AG04450 (cell line): ENCODE measurements around the gene ICAM4. TPM values are rescaled to one million over a fixed set of nuclear protein-coding genes. Genes with fewer than 3 reads are reported as not detected.

Experiments
- CTCF ChIA-PET: fragments of 300-600, 350-600 bp; formaldehyde crosslinking; extraction: SDS; loops from one replicate; lab custom pipeline; 2022; ENCODE audit warnings: antibody characterized with exemption, inconsistent platforms; lab: Charles Lee
- POLR2A ChIA-PET: fragments of 350-600 bp; formaldehyde crosslinking; extraction: SDS; loops from one replicate; lab custom pipeline; 2021; ENCODE audit warnings: antibody characterized with exemption, inconsistent platforms; lab: Yijun Ruan, JAX
- DNase-seq: peaks from one replicate; pipeline ENCODE4 v3.0.0-alpha.2; 2011; ENCODE audit warnings: low read depth, low spot score
- H3K27ac ChIP-seq: one replicate; pipeline ENCODE4 v1.5.1; 2012; ENCODE audit warnings: low read depth, low read length, control low read depth
- H3K27me3 ChIP-seq: one replicate; pipeline ENCODE4 v1.6.0; 2012; ENCODE audit warnings: low read length; ENCODE audit not compliant: control insufficient read depth, insufficient read depth
- H3K4me3 ChIP-seq: 2 replicates; pipeline ENCODE4 v1.5.1; 2011; ENCODE audit warnings: mild to moderate bottlenecking, low read depth, low read length, control low read depth
- H3K9me3 ChIP-seq: 2 replicates; pipeline ENCODE4 v1.5.1; 2012; ENCODE audit warnings: low read length; ENCODE audit not compliant: control insufficient read depth, insufficient read depth
- CTCF ChIP-seq: IDR thresholded peaks from 2 replicates; pipeline ENCODE4 v1.5.1; 2011; ENCODE audit warnings: low read depth, low read length, control low read depth, inconsistent platforms
- polyA plus RNA-seq: library from polyadenylated mRNA; depleted of rRNA; stranded (reverse); fragments of >200 nt; gene quantifications from 2 replicates; pipeline ENCODE4 v1.2.3, GENCODE V29; 2011

The ICAM4 gene
- polyA plus RNA-seq, 1 experiment, result 2.5 TPM

- no peaks in the 10 kb centered on the region for H3K27me3 ChIP-seq
- no peak overlapping the region for H3K27ac ChIP-seq
- DNase-seq, result no peak
- ChIA-PET CTCF (interaction anchor here (1.2 kb wide), 1 partner anchor 73 kb away, joined by 8 read pairs; no protein-coding TSS in a partner anchor), POLR2A (interaction anchor here (0.8 to 1.7 kb wide), 4 partner anchors 13 to 48 kb away, joined by 3 to 9 read pairs (median 4); partner anchors contain the start of gene RAVER1)
- TF ChIP-seq CTCF, result no peak
- no peak overlapping the region for H3K4me3 ChIP-seq
- H3K9me3 ChIP-seq, result no peaks in the 10 kb centered on the region; the same call in 1 of the 2 replicates
These were observed 30.5 kb downstream of the ICAM4 start for GRCh38 chr19:10317045-10317856.

GRCh38 chr19:10317857-10318462, 31.2 kb downstream of the ICAM4 start:
- Histone ChIP-seq H3K4me3 (no peak overlapping the region), H3K27ac (no peak overlapping the region), H3K9me3 (no peaks in the 10 kb centered on the region; the same call in 1 of the 2 replicates), H3K27me3 (no peaks in the 10 kb centered on the region)
- no peak for DNase-seq
- no peak for TF ChIP-seq CTCF
- ChIA-PET CTCF (no interaction called here), POLR2A (interaction anchor here (1.6 to 1.7 kb wide), 2 partner anchors 15 to 17 kb away, joined by 4 to 9 read pairs; partner anchors contain the start of gene RAVER1)

- TF ChIP-seq CTCF, result no peak
- ChIA-PET POLR2A (interaction anchor here (0.7 to 1.6 kb wide), 2 partner anchors 12 to 16 kb away, joined by 3 to 4 read pairs; no protein-coding TSS in a partner anchor), CTCF (no interaction called here)
- Histone ChIP-seq H3K9me3 (no peaks in the 10 kb centered on the region; the same call in 1 of the 2 replicates), H3K4me3 (no peak overlapping the region), H3K27ac (no peak overlapping the region), H3K27me3 (no peaks in the 10 kb centered on the region)
- no peak for DNase-seq
These were observed 32.3 kb downstream of the ICAM4 start for GRCh38 chr19:10318807-10319682.

GRCh38 chr19:10320602-10321416, 34.1 kb downstream of the ICAM4 start:
- H3K27me3 ChIP-seq, result no peaks in the 10 kb centered on the region
- H3K4me3 ChIP-seq, result no peak overlapping the region
- TF ChIP-seq CTCF, result no peak
- H3K9me3 ChIP-seq, result no peaks in the 10 kb centered on the region; the same call in 1 of the 2 replicates
- POLR2A ChIA-PET, result no interaction called here
- DNase-seq, result no peak
- no peak overlapping the region for H3K27ac ChIP-seq
- CTCF ChIA-PET, result no interaction called here
